SW480 (cell line): ENCODE results near the gene KBTBD13.

ENCODE experiments used
- DNase-seq: peaks from one replicate; pipeline ENCODE4 v3.0.0-alpha.2; 2016; ENCODE audit warnings: low spot score

Gene KBTBD13

DNA sequence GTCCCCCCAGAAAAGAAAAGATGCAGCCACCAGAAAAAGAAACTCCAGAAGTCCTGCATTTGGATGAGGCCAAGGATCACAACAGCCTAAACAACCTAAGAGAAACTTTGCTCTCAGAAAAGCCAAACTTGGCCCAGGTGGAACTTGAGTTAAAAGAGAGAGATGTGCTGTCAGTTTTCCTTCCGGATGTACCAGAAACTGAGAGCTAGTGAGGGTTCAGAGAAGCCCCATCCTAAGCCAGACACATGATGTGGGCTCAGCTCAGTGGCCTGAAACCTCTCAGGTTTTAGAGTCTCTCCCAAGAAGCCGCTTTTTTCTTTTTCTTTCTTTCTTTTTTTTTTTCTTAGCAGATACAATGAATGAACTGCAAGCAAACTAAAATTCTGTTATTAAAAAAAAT lies 23.6 kb upstream of the KBTBD13 start:
- no peak for DNase-seq

DNA sequence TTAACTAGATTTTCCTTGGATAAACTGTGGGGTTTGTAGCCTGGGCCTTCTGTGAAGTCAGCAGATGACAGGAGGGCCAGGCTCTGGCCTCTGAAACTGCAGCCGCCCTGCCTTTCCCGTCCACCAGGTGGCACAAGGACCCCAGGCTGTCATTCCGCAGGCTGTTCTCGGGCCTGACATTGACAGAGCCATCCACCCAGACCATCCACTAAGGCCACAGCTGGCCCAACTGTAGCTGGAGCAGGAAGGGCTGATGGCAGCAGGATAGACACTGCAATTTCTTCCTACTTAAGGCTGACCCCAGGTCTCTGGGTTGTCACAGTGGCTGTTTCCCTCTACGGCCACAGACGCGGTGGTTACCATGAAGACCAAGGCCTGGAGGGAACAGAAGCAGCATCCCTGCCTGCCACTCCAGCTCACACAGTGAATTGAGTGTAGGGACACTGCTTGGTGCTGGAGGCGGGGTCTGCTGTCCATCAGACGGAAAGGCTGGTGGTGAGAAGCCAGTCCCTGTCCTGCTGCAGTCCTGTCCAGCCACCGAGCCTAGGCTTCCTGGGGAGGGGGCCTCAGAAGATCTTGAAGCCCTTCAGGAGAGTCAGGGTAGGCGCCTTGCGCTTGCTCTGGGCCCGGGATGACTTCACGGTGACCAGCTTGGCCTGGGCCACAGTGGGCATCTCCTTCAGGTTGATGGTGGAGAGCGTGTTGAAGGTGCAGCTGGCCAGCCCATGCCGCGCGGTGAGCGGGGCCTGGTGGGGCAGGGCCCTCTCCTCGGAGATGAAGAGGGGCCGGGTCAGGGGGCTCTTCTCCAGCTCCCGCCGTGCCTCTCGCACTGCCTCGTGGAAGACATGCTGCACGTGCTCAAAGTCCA lies 22.0 kb upstream of the KBTBD13 start:
- DNase-seq = peak; percentile 71

DNA sequence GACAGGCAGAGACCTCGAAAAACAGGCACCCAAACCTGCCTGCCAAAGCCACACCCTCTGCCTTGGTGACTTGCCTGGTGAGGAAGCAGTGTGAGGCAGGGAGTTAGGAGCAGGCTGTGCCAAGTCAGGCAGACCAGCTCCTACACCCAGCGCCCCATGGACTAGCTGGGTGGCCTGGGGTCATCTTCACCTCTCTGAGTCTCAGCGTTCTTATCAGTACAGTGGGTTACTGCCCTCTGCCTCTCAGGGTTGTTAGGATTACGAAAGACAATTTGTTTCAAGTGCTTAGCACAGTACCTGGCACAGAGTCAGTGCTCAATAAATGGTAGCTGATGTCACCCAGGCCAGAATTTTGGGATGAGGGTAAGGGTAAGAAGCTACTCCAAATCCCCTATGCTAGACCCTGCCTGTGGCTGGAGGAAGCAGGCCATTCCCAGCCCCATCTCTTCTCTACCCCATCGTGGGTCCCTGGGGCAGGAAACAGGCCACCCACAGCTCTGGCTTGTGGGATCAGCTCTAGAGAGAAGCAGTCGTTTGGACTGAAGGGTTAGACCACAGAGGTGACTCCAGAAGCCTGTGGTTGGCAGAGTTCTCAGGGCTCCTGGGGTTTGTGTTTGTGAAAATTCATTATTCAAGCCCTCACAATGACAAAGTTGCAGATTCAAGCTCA lies 21.2 kb upstream of the KBTBD13 start:
- DNase-seq = no peak

DNA sequence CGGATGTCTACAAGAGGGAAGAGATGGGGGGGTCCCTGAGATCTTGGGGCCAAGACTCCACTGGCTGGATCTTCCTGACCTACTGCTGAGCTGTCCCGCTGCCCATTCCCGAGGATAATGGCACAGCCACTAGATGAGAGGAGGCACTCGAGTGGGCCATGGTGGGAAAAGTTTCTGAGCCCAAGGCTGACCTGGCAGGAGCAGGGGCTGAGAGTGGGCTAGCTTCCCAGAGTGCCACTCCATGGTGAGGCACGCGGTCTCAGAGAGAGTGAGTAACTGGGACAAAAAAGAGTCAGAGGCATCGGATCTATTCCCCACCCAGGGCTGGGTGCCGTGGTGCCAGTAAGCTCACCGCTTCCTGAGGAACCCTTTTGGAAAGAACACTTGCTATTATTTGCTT lies 20.4 kb upstream of the KBTBD13 start:
- no peak for DNase-seq

DNA sequence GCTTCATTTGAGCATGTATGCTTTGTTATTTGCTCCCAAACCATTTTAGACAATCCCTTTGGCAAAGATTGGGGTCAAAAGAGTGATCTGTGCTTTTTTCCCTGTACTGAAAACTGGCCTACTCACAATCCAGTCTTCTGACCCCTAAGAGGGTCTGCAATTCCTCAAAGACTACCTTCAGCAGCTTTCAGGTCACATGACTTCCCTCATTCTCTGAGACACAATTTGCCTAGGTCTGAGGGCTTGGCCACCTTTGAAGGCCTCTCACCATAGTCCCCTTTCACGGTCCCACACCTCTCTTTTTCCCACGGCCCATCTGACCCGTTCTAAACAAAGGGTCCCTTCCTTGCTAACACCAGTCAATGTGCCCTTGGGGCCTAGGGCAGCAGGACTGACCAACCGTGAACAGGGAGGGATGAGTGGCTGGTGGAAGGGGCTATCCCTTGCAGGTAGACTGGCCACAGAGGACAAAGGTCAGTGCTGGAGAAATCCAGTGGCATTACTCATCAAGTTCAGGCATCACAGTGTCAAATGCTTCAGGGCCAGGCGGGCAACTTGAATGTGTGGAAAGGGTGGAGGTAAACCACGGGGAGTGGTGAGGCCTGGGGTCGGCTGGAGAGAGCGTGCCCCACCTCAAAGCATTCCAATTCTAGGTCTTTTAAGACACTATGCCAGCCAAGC lies 19.5 kb upstream of the KBTBD13 start:
- DNase-seq = peak; percentile 98

DNA sequence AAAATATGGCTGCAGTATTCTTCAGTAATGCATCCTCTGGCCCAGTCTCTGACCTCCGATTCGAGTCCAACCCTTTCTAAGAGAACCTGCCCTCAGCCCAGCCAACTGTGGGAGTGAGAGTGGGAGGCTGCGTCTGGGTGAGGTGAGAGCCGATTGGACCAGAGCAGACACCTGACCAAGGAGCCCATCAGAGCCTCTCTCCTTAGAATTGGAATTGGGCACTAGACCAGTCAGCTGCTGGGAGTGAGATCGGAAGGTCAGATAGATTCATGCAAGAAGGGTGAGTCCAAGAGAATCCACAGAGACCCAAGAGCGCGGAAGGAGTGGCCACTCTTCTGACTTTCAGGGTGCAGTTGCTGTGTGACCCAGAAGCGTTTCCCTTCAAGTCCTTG lies 19.0 kb upstream of the KBTBD13 start:
- DNase-seq = no peak

DNA sequence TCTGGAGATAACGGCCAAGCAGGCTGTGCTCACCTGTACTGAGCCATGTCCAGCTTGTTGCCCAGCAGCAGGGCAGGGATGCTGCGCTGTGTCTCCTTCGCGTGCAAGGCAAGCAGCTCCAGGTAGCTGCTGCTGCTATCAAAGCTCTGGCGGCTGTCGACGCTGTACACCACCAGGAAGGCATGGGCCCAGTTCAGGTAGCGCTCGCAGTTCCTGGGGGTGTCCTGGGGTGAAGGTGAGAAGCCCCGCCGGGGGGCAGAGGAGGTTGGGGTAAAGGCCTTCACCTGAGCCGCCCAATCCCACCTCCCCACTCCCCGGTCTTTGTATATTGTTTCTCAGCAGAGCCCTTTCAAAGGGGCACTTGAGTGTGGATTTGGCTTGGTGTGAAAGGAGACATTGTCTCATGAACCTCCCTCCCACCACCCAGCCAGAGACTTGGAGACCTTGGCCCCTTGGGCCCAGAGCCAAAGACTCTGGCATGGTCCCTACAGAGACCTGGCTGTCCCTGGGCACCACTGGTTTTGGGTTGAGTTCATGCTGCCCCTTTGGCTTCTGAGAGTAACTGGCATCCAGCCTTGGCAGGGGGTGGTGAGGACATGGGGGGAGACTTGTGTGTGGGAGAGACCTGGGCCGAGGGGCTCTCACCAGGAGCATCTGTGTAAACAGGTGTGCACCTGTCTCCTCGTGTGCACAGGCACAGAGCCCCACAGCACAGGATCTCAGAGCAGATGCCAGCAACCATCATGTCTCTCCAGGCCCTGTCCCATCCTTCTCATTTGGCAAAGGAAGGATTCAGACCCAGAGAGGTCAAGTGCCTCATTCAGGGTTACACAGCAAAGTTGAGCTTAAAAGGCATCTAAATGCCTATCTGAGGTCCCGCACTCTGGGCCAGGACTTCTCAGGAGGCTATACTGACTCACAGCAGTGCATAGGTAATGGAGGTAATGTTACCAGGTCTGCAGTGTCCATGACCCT lies 17.9 kb upstream of the KBTBD13 start:
- no peak for DNase-seq

DNA sequence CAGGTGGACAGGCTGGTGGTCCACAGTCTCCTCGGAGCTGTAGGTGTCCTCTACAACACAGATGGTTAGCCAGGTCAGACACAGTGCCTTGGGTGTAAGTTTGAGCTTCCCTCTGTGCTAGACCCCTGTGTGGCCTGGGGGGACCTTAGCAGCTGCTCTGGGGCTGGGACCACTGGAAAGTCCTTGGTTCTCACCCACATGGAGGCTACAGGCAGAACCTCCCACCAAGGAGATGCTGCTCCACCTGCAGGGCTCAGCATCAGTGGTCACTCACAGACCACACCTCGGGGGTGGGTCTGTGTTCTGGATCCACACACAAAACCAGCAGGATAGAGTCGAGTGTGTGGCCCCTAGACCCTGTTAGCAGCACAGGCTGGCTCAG lies 17.2 kb upstream of the KBTBD13 start:
- no peak for DNase-seq

DNA sequence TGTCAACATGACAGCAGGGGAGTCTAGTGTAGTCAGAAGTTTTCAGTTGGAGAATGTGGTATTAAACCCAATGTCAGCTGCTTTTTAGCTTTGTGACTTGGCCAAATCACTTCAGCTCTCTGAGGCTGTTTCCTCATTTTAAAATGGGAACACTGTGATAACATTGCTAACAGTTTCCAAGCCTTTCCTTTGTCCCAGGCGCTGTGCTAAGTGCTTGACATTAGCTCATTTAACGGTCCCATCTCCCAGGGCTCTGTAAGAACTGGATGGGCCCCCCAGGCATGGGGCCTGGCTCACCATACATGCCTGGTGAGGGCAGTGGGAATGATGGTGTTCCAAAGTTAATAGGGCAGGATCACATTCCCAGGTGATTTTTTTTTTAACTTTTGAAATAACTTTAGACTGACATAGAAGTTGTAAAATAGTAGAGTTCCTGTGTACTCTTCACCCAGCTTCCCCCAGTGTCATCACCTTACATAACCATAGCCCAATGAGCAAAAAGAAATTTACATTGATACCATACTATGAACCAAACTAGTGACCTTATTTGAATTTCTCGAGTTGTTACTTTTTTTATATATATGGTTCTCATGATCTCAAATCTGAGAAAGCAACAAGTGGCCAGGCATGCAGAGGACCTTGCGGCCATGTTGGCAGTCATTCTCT lies 16.5 kb upstream of the KBTBD13 start:
- no peak for DNase-seq

DNA sequence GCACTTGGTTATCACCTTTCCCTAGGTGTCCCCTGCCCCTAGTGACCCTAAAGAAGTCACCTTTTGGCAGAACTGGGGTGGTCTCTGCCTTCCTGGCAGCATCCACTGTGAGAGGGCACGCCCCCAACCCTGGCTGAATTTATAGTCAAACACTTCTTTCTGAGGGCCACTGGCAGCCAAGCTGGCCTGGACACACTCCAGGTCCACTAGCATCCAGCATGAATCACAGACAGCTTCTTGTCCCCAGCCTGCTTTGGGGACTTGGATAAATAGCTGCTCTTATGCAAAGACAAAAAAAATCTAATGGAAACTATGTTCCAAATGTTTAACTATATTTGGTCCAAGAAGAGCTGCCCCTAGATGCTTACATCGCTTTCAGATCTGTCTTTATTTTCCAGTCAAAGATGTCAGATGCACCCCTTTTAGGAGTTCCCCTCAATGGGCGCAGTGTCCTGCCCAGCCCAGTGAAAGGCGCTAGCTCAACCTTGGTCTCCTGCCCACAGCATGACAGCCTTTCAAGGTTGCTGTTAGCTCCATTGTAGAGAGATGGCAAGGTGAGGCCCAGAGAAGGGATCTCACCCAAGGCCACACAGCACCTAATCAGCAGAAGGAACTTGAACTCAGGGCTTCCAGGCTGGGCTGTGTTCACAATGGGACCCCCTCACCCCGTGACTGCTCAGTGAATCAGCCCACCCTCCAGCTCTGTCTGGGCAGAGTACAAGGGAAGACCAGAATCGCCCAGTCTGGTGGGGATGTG lies 15.7 kb upstream of the KBTBD13 start:
- no peak for DNase-seq

DNA sequence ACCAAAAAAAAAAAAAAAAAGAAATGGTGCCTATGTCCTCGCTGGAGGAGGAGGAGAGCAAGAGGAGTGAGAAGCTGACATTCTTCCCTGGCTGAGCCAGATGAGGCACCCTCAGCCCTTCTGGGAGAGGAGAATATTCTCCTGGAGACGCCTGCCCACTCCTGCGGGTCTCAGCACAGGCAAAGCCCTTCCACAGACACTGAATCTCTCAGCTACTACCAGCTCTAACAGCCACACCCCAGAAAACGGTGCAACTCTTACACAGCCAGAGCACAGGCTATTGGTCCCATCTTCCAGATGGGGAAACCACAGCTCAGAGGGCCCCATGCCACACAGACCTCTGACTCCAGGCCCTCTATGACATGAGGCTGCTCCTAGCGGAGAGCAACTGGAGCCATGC lies 14.5 kb upstream of the KBTBD13 start:
- no peak for DNase-seq

DNA sequence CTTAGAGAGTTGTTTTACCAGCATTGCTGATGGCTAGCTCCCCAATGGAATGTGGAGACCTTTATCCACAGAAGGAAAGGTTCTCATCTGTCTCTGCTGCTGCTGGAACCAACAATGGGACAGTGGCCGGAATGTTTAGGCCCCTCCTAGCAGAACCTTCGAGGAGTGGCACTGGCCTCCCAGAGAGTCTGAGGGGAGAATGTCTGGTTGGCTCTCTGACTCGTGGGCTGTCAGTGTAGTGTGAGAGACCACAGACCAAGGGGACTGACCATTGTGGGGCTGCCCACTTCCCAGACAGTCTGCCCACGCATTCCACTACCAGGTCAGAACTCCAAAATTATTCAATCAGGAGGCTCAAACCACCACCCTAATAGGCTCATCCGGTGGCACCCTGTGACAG lies 13.8 kb upstream of the KBTBD13 start:
- no peak for DNase-seq

DNA sequence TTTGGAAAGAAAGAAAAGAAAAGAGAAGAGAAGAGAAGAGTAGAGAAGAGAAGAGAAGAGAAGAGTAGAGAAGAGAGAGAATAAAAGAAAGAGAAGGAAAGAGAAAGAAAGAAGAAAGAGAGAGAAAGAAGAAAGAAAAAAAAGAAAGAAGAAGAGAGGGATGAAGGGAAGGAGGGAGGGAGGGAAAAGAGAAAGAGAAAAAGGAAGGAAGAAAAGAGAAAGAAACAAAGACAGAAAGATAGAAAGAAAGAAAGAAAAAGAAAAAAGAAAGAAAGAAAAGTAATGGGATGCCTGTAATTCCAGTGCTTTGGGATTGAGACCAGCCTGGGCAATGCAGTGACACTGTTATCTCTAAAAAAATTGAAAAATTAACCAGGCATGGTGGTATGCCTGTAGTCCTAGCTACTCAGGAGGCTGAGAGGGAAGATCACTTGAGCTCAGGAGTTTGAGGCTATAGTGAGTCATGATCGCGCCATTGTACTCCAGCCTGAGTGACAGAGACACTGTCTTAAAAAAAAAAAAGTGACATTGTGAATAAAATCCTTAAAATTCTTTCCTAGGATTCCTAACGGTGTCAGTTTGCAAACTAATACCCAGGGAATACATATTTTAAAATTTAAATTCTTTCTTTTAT lies 10.4 kb upstream of the KBTBD13 start:
- DNase-seq = no peak

DNA sequence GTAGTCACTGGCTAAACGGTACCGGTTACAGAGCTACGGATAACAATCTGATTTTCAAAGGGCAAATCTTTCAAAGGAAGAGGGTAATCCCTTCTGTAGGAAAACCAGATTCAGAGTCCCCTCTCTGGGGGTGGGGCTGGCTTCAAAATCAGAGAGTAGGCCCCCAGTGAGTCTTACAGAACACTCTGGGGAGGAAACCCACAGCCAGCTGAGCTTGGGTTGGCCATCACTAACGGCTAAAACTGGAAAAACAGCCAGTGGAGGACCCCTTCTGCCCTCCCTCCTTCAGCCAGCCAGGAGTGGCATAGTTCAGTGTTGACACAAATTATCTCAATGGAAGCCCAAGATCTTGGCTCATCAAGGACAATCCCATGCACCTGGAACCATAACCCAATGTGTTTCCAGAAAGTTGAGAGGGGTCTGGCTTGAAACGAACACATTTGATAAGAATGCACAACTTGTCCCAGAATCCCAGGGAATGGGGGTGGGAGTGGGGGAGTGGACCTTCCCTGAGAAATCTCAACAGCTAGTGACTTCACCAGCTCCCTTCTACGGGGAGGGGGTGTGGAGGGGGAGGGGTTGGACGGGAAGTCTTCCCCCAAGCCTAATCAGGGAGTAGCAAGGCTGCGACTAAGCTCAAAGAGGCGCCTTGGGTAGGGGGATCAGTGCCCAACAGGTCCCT lies 9.8 kb upstream of the KBTBD13 start:
- DNase-seq = no peak

DNA sequence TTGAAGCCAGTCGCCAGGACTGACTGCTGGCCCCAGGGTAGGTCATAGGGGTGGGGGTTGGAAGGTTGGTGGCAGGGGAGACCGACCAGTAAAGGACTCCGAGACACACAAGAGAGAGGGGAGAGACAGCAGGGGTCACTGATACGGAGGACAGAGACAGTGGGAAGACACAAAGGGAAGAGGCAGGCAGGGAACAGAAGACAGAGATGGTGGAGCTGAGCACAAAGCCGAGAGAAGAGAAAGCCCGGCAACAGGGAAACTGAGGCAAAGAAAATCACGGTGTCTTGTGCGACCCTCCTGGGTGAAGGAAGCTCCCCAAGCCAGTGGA lies 9.3 kb upstream of the KBTBD13 start:
- no peak for DNase-seq

DNA sequence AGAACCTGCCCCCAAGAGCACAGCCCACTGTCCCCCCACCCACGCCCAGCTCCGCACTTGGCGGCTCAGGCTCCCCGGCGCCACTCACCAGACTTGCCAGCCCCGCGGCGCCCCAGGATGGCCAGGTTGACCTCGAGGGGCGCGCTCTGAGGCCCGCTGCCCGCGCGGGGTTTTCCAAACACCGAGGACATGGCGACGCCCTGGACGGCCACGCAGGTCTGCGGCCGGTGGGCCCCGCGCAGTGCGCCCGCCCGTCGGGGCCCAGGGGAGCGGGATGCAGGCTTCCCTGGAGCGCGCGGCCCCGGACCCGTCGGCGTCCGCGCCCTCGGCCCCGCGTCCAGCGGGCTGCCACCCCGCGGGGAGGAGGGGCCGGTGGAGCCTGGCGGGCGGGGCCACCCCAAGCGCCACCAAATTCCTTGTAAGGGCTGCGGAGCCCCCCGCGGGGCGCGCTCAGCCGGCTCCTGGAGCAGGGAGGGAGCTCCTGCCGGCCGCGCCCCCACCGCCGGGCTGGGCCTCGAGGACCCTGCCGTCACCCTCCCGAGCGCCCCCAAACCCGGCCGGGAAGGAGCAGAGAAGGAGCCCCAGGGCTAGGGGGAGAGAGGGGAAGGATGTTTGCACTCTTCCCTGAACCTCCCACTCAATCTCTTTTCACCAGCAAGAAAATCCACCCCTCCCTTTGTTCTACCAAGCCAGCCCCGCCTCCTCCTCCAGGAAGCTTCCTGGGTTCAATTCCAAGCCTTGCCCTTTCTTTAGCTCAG lies 8.7 kb upstream of the KBTBD13 start, which contains the start of gene RASL12:
TSS of gene RASL12 (minus strand) at position 347 of the 758 bp plus-strand sequence. CDS start at position 191, 156 bp downstream.
- DNase-seq = no peak

DNA sequence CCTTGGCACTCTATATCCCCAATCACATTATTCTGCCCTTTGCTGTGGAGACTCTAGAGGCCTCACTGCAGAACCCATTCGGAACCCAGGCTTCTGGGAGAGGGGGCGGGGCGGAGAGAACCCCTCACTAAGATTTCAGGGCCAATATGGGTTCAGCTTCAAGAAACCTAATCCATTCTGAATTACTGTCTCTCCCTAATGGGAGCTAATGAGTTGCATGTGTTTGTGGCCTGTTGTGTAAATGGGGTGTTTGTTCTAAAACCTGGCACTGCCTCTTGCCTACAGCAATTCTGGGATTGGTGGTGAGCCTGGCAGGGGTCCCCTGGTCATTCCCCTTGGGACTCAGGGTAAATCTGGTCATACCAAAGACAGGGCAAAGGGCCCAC lies 8.2 kb upstream of the KBTBD13 start:
- DNase-seq = no peak

DNA sequence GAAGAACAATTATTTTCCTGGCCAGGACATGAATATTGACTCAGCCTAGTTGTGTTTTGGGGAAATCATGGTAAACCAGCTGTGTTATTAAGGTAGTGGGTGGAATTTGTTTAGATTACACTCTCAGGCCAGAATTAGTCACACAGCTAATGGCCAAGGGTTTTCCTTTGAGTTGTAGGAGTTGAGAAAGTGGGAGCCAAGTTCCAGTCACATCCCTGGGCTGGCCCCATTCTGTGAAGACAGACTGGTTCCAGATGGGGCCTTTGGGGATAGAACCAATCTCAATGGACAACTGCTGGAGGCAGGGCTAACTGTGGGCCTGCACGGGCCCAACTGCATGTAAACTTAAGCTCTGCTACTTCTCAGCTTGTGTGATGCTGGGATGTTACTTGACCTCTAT lies 7.4 kb upstream of the KBTBD13 start:
- no peak for DNase-seq
